HG02943 (cell line): ENCODE measurements around the gene IL17RB.
A peak's percentile ranks its signal among the peaks of the same experiment; 100 is the strongest.

Experiments used
- ATAC-seq: cut with Tn5 transposase; IDR thresholded peaks from one replicate; pipeline ENCODE4 v1.9.1; 2021; ENCODE audit warnings: mild to moderate bottlenecking, low read depth, moderate library complexity; ENCODE audit not compliant: unreplicated experiment

The IL17RB gene

DNA sequence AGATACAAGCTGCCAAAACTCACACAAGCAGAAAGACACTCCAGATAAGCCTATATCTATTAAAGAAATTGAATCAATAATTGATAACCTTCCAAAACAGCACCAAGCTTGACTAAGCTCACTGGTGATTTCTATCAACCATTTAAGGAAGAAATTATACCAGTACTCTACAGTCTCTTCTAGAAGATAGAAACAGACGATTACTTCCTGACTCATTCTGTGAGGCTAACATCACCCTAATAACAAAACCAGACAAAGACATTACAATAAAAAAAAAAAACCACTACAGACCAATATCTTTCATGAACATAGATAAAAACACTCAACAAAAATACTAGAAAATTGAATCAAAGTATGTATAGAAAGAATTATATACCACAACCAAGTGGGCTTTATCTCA lies 20.3 kb upstream of the IL17RB start:
- no peak for ATAC-seq

DNA sequence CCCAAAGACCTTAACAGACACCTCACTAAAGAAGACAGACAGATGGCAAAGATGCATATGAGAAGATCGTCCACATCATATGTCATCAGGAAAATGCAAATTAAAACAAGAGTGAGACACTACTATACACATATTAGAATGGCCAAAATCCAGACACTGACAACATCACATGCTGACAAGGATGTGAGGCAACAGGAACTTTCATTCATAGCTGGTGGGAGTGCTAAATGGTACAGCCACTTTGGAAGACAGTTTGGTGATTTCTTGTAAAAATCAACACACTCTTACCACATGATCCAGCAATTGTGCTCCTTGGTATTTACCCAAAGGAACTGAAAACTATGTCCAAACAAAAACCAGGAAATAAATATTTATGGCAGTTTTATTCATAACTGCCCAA lies 17.8 kb upstream of the IL17RB start:
- no peak for ATAC-seq

DNA sequence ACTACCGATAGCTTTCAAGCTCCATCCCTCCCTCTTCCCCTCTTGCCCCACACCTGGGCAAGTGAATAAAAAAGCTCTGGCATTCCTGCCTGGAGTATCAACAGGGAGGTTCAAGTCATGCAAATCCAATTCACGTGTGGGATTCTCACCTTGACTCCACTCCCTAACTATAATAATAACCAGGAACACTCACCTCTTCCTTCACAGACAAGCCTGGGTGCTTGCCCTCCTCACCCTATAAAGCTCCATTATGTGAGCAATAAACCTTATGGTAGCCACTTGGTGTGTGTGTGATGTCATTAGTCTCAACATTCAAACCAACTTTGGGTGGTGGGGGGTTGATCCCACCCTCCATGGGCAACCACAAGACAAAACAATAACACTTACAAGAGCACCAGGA lies 16.8 kb upstream of the IL17RB start:
- no peak for ATAC-seq

DNA sequence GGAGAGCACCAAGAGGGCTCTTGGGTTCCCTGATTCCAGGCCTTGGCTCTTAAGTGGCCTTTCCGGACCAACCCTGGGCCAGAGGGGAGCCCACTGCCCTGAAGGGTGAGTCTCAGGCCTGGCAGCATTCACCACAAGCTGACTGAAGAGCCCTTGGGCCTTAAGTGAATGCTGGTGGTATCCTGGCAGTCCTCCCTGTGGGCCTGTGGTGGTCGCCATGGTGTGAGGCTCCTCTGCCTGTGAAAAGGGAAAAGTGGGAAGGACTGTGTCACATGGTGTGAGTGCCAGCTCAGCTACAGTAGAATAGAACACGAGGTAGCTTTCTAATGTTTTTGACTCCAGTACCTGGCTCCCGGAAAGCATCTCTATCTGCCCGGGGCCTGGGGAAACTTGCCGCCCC lies 15.4 kb upstream of the IL17RB start:
- no peak for ATAC-seq

DNA sequence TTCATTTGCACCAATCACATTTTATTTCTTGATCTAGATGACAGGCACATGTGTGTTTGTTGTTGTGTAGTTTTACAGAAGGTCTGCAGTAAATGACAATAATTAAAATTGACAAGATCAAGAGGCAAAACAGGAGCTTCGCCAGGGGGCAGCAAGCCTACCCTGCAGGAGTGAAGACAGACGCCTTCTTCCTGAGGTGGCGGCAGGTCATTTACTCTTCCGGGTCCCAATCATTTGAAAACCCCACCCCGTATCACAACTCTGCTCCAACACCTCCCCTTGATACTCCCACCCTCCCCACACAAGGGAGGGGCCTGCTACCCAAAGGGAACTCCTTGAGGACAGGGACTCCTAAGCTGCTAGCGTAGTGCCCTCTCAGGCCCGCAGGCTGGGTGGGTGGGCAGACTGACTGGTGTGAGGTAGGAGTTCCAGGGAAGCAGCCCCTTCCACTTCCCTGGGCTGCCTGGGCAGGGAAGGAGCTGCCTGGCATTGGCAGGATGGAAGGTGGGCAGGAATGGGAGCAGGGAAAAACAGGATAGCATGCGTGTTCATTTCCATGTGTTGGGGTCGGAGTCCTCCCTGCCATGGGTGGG lies 13.2 kb upstream of the IL17RB start:
- no peak for ATAC-seq

DNA sequence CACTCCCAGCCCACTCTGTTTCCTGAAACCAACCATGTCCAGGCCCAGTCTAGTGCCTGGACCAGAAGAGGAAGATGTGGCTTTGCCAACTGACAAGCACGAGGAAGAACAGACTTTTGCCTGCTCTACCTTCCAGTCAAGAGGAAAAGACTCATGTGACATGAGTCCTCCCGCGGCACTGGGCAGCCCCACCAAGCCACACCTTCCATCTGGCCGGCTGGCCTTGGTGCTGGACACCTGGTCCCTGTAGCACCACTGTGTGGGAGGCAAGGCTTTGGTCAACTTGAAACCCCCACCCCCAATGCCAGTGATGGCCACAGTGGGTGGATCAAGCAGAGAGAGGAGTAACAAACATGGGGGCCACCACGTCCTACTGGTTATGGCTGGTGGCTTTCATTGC lies 12.7 kb upstream of the IL17RB start:
- no peak for ATAC-seq

DNA sequence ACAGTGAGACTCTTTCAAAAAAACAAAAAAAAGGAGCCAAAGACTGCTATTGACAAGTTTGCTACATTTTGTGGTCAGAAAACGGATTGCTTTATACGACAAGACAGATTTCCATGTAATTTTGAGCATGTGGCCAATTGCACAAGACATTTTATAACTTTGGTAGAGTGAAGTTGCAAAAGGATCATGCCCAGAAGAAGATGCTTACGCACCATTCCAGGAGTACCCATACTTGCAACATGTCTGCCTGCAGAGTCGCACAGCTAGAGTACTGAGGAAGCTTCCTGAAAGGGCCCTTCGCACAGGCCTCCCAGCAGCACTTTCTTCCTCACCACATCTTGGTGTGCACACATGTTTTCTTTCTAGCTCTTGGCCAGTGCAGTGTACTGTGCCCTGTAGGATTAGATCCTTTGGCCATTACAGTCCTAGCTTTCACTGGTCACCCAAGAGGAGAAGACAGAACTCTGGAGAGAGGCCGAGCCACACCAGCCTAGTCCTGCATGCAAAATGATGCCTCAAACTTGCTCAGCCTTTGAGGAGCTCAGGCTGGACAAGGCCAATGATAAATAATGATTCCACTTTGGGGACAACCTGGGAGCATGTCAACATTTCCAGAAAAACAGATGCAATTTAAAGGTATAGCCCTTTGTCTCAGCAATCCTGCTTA lies 11.8 kb upstream of the IL17RB start:
- ATAC-seq: no peak

DNA sequence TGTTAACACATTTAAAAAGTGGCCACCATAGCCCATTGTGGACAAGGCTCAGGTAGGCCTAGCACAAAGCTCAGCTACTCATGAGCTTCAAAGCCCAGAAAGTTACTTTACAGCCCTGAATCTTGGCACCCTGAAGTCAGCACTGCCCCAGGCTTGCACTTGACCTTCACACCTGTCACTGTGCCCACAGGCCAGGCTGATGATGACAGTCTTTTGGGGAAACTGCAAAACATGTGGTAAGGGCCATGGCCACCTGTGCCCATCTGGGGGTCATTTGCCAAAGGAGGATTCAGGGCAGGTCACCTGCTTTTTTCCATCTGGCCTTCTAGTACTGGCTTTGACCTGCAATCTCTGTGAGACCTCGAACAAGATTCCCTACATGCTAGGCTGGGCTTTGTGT lies 11.1 kb upstream of the IL17RB start:
- no peak for ATAC-seq

DNA sequence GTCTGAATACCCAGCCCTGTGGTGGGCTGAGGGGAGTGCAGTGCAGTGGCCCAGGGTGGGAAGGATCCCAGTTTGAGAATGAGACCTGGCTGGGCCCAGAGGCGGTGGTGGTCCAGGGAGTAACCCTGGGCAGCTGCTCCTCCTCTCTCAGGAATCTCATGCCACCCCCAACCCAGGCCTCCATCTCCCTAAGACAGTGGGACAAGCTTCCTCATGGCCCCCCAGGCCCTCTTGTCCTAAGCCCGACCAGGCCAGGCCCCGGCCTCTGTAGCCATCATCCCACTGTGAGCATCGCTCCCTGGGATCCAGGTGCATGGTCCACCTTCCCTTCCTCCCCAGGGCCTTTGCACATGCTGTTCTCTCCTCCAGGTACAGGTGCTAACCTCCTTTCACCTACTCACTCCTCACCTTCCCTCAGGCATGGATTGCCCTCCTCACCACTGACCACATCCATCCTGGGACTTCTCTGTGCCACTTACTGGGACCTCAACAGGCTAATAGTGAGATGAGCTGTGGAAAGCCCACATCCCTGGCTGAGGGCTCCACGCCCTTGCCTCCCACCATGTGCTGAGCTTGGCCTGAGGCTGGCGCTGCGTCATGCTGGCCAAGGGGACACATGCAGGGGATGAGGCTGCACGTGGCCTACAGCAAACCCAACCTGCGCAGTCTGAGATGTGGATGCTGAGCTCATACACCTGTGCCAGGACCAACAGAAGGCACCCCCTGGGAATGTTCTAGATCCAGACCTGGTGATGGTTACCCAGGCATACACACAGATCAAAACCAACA lies 10.1 kb upstream of the IL17RB start:
- ATAC-seq: no peak

DNA sequence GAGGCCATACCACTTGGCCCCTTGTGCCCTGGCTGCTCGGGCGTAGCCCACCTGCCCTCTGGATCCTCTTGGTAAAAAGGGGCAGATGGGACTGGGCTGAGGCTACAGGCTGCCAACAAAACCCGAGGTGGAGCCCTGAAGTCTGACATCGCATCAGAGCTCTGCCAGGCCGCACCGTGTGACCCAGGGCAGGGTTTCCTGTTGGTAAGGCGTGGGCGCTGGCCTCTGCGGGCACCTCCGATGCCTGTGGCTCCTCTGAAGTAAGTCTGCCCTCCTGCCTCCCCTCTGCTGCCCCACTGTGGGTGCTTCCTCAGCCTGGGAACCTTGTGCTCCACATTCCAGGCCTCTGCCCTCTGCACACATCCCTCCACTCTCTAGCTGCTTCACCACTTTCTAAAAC lies 9.0 kb upstream of the IL17RB start:
- no peak for ATAC-seq

DNA sequence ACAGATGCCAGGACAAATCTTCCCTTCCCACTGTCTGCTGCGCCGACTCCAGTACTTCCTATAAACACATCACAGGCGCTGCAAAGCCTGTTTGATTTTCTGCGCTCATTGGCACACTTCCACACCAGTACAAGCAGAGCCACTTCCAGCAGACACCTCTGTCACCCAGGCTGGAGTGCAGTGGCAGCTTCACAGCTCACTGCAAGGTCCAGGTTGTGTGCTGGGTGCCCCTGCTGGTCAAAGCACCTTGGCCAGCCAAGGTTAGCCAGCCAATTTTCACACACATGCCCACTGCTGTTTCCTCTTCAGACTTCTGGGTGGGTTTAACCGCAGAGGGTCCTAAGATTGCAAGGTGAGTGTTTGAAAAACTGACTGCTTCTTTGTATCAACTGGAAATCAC lies 5.1 kb upstream of the IL17RB start:
- no peak for ATAC-seq

DNA sequence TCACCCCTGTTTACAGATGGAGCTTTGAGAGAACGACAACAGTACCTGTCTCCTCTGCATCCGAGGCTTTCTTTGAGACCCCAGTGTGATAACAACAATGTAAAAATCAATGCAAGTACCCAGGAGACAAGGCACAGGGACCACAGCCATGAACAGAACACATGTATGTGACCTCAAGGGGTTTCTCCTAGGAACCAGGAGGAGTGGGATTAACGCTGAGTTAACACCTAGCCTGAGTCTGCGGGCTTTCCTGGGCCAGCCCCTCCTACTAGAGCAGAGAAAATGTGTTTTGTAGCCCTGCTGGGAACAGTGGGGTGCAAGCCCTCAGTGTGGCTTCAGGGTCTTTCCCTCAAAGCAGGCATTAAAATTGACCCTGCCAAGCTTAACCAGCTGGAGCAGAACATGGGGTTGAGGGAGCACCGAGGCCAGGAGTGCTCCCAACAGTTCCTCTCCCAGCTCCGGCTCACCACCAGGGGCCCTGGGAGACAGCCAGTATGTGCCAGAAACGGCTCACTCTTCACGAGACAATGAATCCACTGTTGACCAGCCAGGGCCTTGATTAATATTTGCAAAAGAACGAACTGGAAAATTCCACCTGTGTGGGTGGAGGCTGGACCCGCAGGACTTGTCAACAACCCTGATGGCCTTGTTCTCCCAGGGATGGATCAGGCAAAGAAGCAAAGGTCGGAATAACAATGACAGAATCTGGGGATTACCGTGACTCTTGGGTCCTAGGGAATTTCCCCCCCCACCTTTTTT lies 3.8 kb upstream of the IL17RB start:
- no peak for ATAC-seq

DNA sequence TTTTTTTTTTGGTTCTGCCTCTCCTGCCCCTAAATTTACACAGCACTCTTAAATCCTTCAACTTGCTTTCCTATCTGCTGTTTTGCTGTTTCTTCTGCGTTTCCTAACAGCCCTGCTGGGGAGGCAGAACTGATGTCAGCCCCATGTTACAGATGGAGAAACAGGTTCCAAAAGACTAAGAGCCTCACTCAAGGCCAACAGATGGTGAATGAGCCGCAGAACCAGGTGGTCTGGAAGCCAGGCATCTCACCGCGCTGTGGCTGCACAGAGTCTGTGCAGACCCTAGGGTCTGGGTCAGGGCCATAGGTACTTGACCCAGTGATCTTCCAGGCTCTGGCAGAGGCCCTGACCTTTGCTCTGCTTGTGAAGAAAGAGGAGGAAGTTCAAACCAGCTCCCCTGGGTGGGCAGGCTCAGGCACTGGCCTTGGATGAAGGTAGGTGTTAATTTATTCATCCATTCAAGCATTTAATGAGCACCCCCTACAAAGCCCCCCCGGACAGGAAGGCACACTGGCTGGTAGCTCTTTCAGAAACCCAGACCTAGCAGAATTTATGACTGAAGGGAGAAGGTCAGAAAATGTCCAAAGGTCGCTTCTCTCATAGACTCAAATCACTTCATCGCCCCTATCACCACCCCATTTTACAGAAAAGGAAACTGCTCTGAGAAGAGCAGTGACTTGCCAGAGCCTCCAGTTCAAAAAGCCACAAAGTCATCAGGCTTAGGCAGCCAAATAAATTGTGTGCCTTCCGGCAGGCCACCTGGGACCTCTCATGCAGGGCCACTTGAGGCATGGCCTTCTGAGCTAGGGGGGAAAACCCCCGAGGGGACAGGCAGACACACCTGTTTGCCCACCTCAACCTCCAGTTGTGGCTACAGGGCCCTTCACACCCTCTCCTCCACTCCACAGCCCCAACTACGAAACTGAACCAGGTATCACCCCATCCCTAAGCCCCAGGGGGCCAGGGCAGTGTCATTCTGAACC lies 2.9 kb upstream of the IL17RB start:
- peak; percentile 54 for ATAC-seq

DNA sequence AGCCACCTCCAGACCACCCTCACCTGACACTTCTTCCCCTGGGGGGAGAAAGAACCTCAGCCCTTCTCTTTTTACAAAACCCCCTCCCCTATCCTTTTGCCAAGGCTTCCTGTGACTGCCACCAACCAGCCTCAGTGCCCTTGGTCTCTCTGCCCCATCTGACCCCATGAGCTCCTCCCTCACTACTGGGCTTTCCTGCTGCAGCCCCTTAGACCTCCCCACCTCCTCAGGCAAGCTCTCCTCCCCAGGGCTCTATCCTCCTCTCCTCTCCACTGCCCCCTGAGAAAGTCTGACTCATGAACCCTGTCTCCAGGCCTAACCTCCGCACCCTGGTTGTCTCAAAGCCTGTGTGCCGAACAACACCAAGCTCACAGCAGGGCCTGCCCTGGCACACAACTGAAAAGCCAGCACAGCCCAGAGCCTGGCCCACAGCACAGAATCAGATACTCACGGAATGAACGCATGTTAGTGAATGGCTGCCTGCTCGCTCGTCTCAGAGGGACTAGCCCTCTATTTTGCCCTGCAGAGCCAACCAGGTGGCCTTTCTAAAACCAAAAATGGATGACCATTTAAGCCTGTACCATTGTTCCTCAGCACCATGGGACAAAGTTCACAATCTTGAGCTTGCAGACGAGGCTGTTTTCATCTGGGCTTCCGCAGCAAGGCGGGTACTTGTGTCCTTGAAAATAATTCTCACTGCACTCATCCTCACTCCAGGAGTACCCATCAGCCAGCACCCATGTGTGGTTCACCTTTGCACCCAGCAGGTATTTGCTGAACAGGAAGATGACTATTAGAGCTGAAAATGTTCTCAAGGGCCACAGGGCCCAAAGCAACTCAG lies 1.9 kb upstream of the IL17RB start:
- peak; percentile 6 for ATAC-seq

DNA sequence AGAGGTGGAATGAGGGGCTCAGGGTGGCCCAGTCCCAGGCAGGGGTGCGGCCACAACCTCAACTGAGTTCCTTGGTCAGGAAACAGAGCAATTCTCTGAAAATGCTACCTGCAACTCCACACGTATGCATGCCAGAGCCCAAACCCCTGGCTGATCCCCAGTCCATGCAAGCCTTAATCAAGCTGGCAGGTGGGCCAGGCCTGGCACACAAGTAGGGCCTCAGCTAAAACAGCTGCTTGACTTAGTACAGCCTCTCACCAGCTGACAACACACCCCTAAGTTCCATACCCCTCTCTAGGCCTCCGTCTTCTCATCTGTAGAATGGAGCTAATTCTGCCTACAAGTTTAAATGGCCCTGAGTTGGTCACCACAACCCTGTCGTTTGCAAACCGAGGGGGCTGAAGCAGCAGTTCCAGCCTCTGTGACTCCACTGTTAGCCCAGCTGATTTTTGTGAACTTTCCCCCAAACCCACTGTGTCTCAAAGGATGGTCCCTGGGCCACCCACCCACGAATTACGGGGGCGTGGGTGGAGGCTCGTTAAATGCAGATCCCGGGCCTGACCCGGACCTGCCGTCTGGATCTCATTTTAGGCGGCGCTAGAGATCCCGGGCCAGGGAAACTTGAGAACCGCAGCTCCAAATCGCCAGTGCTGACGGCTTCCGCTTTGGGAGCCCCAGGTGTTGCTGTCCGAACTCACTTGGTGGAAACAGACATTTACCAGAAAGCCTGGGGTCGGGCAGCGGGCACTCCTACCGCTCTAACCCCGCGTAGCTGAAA lies 1.1 kb upstream of the IL17RB start:
- ATAC-seq: no peak

DNA sequence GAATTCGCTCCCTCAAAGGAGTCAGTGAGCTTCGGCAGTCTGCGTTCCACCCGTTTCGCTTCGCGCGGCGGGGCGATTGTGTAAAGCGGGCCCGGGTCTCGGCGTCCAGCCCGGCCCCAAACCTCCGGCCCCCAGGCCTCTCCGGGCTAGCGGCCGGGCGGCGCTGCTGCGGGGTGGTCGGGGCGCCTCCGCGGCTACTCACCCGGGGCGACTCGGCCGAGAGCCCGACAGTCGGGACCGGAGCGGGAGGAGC lies 561 bp upstream of the IL17RB start:
- ATAC-seq: no peak

DNA sequence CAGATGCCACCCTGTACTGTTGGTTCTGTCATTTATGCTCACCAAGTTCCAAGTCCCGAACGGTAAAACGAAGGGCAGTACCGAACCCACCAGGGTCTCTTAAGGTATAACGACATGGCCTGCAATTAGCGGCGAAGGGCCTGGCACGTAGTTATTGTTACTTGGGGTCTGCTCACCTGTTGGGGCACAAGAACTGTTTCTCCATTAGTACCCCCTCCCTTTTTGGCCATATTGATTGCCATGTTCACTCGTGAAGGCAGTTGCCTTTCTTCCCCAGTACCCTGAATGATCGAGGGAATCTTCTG lies 435 bp downstream of the IL17RB start:
- no peak for ATAC-seq

DNA sequence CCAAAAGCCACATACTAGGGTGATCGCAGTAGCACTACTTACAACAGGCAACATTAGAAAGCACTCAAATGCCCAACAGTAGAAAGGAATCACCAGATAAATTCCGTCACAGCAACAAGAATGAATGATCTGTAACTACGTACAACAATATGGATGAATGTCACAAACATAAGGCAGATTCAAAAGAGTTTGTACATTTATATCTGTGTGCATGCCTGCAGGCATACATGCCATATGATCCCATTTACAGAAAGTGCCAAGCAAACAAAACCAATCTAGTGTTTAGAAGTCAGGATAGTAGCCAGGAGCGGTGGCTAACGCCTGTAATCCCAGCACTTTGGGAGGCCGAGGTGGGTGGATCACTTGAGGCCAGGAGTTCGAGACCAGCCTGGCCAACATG lies 3.5 kb downstream of the IL17RB start:
- ATAC-seq: no peak

DNA sequence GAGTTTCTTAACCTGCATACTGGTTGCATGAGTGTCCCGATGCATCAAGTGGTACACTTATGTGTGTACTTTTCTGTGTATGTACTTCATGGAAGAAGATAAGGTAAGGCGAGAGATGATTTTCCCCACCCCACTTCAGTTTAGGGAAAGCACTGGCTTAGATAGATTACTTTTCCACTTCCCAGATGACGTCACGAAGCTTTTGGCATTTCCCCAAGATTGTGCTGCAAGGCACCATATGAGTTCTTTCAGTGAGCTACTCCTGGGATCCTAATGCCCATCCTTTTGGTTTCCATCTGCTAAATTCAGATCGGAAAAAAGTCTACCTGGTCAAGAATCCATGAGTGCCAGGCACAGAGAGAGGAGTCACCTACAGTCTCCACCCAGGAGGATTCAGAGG lies 4.5 kb downstream of the IL17RB start:
- no peak for ATAC-seq
